WERI-Rb-1 (cell line): ENCODE results near the gene VASH1.

ENCODE experiments used
- DNase-seq: peaks from one replicate; pipeline ENCODE4 v3.0.0-alpha.2; 2020
- H3K27ac ChIP-seq: fragments of 250-450 bp; sonication (Bioruptor Pico); 2 replicates; pipeline ENCODE4 v1.5.1; 2020; ENCODE audit warnings: mild to moderate bottlenecking, moderate library complexity
- H3K27me3 ChIP-seq: fragments of 250-450 bp; sonication (Bioruptor Pico); 2 replicates; pipeline ENCODE4 v1.5.1; 2021; ENCODE audit warnings: mild to moderate bottlenecking, low read depth, moderate library complexity; ENCODE audit not compliant: insufficient read depth, severe bottlenecking
- H3K36me3 ChIP-seq: fragments of 250-450 bp; sonication (Bioruptor Pico); 2 replicates; pipeline ENCODE4 v1.5.1; 2020; ENCODE audit warnings: mild to moderate bottlenecking, moderate library complexity
- H3K4me3 ChIP-seq: 2 replicates; pipeline ENCODE4 v1.5.1; 2011; ENCODE audit warnings: low read depth, mild to moderate bottlenecking, control low read depth, low read length
- H3K9me3 ChIP-seq: fragments of 250-450 bp; sonication (Bioruptor Pico); 2 replicates; pipeline ENCODE4 v1.5.1; 2021; ENCODE audit warnings: mild to moderate bottlenecking, moderate library complexity; ENCODE audit not compliant: severe bottlenecking
- TF ChIP-seq, protein P1 (sequence below): IDR thresholded peaks from 2 replicates; pipeline ENCODE4 v1.5.1; 2011; ENCODE audit warnings: low read depth, mild to moderate bottlenecking, control low read depth, inconsistent platforms, low read length

VASH1 gene

DNA sequence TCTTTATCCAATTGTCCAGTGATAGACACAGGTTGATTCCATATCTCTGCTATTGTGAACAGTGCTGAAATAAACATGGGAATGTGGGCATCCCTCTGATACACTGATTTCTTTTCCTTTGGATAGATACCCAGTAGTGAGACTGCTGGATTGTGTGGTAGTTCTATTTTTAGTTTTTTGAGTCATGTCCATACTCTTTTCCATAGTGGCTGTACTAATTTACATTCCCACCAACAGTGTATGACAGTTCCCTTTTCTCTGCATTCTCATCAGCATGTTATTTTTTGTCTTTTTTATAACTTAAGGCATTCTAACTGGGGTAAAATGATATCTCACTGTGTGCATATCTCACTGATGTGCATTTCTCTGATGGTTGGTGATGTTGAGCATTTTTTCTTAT, 24.8 kb upstream of the VASH1 start:
- Histone ChIP-seq H3K9me3 (peaks cover 3% of the 10 kb centered on the region), H3K27ac (no peak overlapping the region), H3K36me3 (no peaks in the 10 kb centered on the region), H3K27me3 (no peaks in the 10 kb centered on the region), H3K4me3 (no peak overlapping the region)
- TF ChIP-seq, protein P1, sequence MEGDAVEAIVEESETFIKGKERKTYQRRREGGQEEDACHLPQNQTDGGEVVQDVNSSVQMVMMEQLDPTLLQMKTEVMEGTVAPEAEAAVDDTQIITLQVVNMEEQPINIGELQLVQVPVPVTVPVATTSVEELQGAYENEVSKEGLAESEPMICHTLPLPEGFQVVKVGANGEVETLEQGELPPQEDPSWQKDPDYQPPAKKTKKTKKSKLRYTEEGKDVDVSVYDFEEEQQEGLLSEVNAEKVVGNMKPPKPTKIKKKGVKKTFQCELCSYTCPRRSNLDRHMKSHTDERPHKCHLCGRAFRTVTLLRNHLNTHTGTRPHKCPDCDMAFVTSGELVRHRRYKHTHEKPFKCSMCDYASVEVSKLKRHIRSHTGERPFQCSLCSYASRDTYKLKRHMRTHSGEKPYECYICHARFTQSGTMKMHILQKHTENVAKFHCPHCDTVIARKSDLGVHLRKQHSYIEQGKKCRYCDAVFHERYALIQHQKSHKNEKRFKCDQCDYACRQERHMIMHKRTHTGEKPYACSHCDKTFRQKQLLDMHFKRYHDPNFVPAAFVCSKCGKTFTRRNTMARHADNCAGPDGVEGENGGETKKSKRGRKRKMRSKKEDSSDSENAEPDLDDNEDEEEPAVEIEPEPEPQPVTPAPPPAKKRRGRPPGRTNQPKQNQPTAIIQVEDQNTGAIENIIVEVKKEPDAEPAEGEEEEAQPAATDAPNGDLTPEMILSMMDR, result no peak
- DNase-seq, result no peak

DNA sequence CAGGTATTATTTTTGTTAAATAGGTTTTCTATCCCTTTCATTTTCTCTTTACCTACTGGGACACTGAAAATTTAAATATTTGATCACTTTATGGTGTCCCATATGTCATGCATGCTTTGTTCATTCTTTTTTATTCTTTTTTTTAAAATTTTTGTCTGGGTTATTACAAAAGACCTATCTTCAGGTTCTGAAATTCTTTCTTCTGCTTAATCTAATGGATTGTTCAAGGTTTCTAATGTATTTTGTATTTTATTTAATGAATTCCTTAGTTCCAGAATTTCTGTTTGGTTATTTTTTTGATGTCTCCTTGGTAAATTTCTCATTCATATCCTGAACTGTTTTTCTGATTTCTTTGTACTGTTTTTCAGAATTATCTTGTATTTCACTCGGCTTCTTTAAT, 20.2 kb upstream of the VASH1 start:
- TF ChIP-seq, protein P1, result no peak
- H3K27ac ChIP-seq, result no peak overlapping the region
- DNase-seq, result no peak
- no peaks in the 10 kb centered on the region for H3K27me3 ChIP-seq
- H3K4me3 ChIP-seq, result no peak overlapping the region
- H3K36me3 ChIP-seq, result no peaks in the 10 kb centered on the region
- peaks cover 7% of the 10 kb centered on the region for H3K9me3 ChIP-seq

DNA sequence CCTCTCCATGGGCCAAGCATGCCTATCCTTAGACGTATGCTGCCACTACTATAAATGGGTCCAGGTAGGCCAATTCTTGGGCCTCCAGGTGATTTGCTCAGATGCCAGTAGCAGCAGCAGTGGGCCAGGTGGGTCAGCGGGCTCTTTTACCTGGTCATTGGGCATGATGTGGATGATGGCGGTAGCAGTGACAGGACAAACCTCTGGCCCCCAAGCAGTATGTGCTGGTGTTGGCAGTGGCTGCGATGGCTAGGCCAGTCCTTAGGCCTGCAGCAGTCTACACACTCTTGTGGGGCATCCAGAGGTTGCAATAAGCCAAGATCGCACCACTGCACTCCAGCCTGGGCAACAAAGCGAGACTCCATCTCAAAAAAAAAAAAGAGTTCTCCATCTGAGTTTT, 19.1 kb upstream of the VASH1 start:
- H3K4me3 ChIP-seq, result no peak overlapping the region
- TF ChIP-seq, protein P1, result no peak
- no peaks in the 10 kb centered on the region for H3K36me3 ChIP-seq
- peaks cover 7% of the 10 kb centered on the region for H3K9me3 ChIP-seq
- H3K27ac ChIP-seq, result no peak overlapping the region
- no peaks in the 10 kb centered on the region for H3K27me3 ChIP-seq
- DNase-seq, result no peak

DNA sequence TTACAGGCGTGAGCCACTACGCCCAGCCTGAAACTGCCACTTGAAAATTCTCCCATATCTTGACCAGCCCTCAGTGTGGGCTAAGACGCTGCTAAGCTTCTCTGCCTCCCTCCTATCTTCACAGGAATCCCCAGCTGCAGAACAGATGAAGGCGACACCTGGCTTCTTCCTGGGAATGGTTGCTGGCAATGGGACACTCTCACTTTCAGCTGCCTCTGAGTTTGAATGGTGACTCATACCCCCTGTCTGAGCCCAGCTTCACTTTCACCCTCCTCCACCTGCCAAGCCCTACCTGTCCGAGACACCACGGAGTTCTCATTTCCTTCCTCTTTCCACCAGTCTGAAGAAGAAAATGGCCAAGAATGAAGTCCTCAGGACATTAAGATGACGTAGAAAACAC, 18.3 kb upstream of the VASH1 start:
- peaks cover 7% of the 10 kb centered on the region for H3K9me3 ChIP-seq
- no peaks in the 10 kb centered on the region for H3K36me3 ChIP-seq
- no peak overlapping the region for H3K4me3 ChIP-seq
- no peaks in the 10 kb centered on the region for H3K27me3 ChIP-seq
- TF ChIP-seq, protein P1, result no peak
- no peak overlapping the region for H3K27ac ChIP-seq
- no peak for DNase-seq

DNA sequence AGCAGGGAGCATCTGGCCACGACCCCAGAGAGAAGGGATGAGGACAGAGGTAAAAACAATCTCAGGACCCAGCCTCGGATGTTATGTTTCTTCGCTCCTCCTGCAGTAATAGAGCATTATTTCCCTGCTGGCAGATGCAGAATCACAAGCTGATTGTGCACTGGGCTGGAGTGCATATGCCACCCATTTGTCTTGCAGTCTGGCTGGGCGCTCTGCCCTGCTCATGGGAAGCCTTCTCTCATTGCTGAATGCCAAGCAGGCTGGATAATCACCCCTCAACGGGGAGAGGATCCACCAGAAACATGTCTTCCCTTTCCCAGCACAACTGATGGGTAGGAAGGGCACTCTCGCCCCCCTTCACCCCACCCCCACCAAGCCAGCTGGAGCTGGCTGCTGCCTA, 8.5 kb upstream of the VASH1 start:
- H3K36me3 ChIP-seq, result no peaks in the 10 kb centered on the region
- H3K9me3 ChIP-seq, result no peaks in the 10 kb centered on the region
- H3K27me3 ChIP-seq, result no peaks in the 10 kb centered on the region
- DNase-seq, result no peak
- no peak overlapping the region for H3K4me3 ChIP-seq
- TF ChIP-seq, protein P1, result no peak
- H3K27ac ChIP-seq, result no peak overlapping the region

DNA sequence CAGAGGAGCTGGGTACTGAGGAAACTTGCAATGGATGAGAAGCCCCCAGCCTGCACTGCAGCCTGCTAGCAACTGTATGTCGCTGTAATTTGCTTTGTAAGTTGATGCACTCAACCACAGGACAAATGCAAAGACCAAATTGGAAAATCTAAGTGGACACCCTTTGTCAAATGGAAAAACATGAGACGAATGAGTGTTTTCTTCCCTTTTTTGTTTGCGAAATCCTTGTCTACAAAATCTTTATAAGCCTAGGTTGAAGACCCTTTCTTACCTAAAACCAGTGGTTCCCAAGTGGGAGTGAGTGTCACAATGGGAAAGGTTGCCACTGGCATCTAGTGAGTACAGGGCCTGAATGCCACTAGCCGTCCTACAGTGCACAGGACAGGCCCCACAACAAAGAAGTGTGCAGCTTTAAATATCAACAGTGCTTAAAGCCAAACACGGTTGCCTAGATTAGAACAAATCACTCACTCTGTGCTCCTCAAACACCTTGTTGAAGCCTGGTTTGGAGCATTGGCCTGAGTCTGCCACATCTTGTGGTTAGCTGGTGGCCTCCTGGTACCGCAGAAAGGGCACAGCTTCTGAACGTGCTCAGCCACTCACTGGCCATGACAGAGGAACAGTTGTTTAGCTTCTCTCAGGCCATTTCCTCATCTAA, 7.6 kb upstream of the VASH1 start:
- H3K4me3 ChIP-seq, result no peak overlapping the region
- H3K27me3 ChIP-seq, result no peaks in the 10 kb centered on the region
- TF ChIP-seq, protein P1, result no peak
- no peaks in the 10 kb centered on the region for H3K9me3 ChIP-seq
- no peak for DNase-seq
- H3K27ac ChIP-seq, result no peak overlapping the region
- H3K36me3 ChIP-seq, result no peaks in the 10 kb centered on the region
